GM18951 (cell line): ENCODE measurements around the gene TUBGCP6.

Experiments
- POLR2A ChIP-seq: IDR thresholded peaks from 4 replicates; pipeline ENCODE4 v1.6.1; 2011; ENCODE audit warnings: mild to moderate bottlenecking; ENCODE audit not compliant: insufficient read length, insufficient read depth; ENCODE audit errors: extremely low read depth
- in situ Hi-C: fragments of 300-500 bp; cut with MboI; formaldehyde crosslinking; loops from one replicate; pipeline ENCODE4 v1.12.0; 2022; ENCODE audit warnings: low sequenced_read_pairs, mixed read lengths, inconsistent platforms; ENCODE audit not compliant: unreplicated experiment

Gene TUBGCP6

GRCh38 chr22:50249341-50250248 lies 4.8 kb upstream of the TUBGCP6 start:
- in situ Hi-C loops, result no loop called here
- TF ChIP-seq POLR2A, result peak; percentile 16

GRCh38 chr22:50248196-50249081 lies 3.6 kb upstream of the TUBGCP6 start:
- no peak for TF ChIP-seq POLR2A
- in situ Hi-C loops, result no loop called here

DNA sequence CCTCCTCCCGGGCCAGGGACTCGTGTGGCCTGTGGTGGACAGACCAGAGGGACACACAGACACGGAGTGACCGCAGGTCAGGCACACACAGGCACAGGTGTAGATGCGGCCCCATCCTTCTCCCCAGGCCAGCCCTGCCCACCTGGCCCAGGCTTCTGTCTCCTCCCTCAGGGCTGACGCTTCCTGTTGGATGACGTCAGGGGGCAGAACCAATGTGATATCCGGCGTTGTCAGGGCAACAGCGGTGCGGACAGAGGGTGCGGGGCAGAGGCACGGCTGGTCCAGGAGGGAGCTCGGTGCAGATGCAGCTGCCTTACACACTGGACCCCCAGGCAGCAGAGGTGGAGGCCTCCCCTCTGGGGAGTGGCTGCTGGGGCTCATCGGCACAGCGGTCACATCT lies 2.9 kb upstream of the TUBGCP6 start:
- no peak for TF ChIP-seq POLR2A
- in situ Hi-C loops, result no loop called here

GRCh38 chr22:50246242-50247175 lies 1.7 kb upstream of the TUBGCP6 start:
- TF ChIP-seq POLR2A, result no peak
- in situ Hi-C loops, result no loop called here

GRCh38 chr22:50245214-50246072 lies 620 bp upstream of the TUBGCP6 start:
- in situ Hi-C loops, result no loop called here
- TF ChIP-seq POLR2A, result no peak

- in situ Hi-C loops, result no loop called here
- no peak for TF ChIP-seq POLR2A
These were observed 971 bp downstream of the TUBGCP6 start for GRCh38 chr22:50243685-50244419.

DNA sequence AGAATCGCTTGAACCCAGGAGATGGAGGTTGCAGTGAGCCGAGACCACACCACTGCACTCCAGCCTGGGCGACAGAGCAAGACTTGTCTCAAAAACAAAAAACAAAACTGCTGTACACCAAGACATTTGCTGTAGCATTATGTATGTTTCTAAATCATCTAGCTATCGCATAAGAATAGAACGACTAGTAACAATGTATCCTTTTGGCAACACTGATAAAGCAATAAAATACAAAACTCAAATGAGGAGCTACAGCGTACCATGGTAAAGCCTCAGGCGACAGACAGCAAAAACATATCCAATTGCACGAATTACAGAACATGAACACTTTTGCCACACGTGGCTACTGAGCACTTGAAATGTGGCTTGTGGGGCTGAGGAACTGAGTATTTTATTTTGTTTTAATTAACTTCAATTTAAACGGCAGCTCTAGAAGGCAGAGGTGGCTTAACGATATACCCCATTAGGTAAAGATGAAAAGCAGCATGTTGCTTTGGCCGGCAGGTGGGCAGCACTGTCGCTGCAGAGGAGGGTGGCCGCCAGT lies 2.3 kb downstream of the TUBGCP6 start:
- no peak for TF ChIP-seq POLR2A
- in situ Hi-C loops, result no loop called here

DNA sequence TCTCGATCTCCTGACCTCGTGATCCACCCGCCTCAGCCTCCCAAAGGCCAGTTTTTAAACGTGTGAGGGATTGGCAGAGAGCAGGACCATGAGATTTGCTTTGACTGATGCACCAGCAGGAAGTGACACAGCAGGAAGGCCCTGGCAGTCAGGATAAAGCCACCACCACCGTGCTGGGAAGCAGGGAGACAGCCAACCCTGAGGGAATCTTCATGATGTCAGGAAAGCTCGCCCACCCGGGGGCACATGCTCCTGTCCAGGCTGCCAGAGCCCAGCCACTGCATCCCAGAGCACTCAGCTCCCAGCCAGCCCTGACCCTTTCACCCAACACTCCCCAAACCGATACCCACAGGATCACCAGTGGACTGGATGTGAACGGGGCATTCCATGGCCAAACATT lies 6.1 kb downstream of the TUBGCP6 start:
- in situ Hi-C loops, result no loop called here
- no peak for TF ChIP-seq POLR2A

DNA sequence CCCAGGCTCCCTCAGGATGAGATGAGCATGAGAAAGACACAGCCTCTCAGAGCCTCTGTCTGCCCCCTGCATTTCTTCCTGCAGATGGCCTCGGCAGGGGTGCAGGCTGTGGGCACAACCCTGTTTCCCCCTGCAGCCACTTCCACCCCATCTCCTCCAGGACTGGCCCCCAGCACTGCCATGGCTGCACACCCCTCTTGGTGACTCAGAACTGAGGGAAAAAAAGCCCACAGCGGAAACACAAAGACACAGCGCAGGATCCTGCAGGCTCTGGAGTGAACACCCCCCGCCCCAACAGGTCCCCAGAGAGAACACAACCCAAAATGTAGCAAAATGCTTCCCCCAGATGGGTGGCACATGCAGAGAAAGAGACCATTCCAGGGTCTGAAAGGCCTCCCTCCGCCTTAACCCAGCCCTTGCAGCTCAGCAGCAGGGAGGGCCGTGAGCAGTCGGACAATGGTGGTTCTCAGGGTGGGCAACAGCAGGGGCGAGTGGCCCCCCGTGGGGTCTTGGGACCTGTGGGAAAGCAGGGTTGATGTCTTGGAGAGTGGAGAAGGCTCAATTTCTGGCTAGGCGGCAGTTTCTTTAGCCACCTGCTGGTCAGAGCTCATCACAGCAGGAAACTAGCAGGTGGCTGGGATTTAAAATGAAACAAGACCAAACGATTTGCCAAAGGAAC lies 8.0 kb downstream of the TUBGCP6 start:
- TF ChIP-seq POLR2A, result no peak
- in situ Hi-C loops, result no loop called here

DNA sequence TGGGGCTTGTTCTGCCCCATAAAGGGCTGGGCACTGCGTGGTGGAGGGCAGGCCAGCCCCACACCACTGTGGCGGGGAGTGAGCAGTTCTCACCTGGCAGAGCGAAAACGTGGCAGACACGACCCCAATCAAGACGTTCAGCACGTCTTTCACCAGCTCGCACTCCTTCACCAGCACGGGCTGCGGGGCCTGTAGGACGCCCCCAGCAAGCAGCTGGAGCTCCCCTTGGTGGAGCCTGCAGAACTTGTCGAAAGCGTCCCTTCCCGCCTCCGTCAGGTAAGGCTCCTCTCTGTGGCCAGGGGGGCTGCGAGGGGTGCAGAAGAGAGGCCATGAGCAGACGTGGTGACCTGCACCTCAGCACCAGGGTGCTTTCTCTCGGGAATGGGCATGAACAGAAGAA lies 11.6 kb downstream of the TUBGCP6 start:
- in situ Hi-C loops, result no loop called here
- no peak for TF ChIP-seq POLR2A

- in situ Hi-C loops, result no loop called here
- no peak for TF ChIP-seq POLR2A
These were observed 12.2 kb downstream of the TUBGCP6 start for GRCh38 chr22:50232481-50233151.
